Karpas-422 (cell line): ENCODE results near the gene GTF2F2. TPM values are rescaled to one million over a fixed set of nuclear protein-coding genes. Genes with fewer than 3 reads are reported as not detected.

Source experiments
- DNase-seq: peaks from one replicate; pipeline ENCODE4 v3.0.0-alpha.2; 2015
- H2AFZ ChIP-seq: fragments of 200-600 bp; sonication (generic); 2 replicates; pipeline ENCODE4 v1.6.1; 2014; ENCODE audit warnings: antibody characterized with exemption, low read length, mixed read lengths
- H3K27ac ChIP-seq: fragments of 200-600 bp; sonication (generic); 2 replicates; pipeline ENCODE4 v1.5.1; 2014; ENCODE audit warnings: mild to moderate bottlenecking, low read length, moderate library complexity
- H3K27me3 ChIP-seq: fragments of 200-600 bp; sonication (generic); 2 replicates; pipeline ENCODE4 v1.6.1; 2014; ENCODE audit warnings: low read length, mixed read lengths
- H3K36me3 ChIP-seq: fragments of 200-600 bp; sonication (generic); 2 replicates; pipeline ENCODE4 v1.6.1; 2014; ENCODE audit warnings: low read length, mixed read lengths; ENCODE audit not compliant: insufficient read depth
- H3K4me1 ChIP-seq: fragments of 200-600 bp; sonication (generic); 2 replicates; pipeline ENCODE4 v1.6.1; 2014; ENCODE audit warnings: mild to moderate bottlenecking, low read length, mixed read lengths
- H3K4me2 ChIP-seq: fragments of 200-600 bp; sonication (generic); 2 replicates; pipeline ENCODE4 v1.6.1; 2014; ENCODE audit warnings: low read length, low read depth, mild to moderate bottlenecking; ENCODE audit not compliant: poor library complexity, severe bottlenecking
- H3K4me3 ChIP-seq: fragments of 200-600 bp; sonication (generic); 2 replicates; pipeline ENCODE4 v1.5.1; 2014; ENCODE audit warnings: mild to moderate bottlenecking, antibody characterized with exemption, low read length, mixed read lengths
- H3K79me2 ChIP-seq: fragments of 200-600 bp; sonication (generic); 2 replicates; pipeline ENCODE4 v1.6.1; 2014; ENCODE audit warnings: mild to moderate bottlenecking, low read length, mixed read lengths
- H3K9ac ChIP-seq: fragments of 200-600 bp; sonication (generic); 2 replicates; pipeline ENCODE4 v1.6.0; 2014; ENCODE audit warnings: low read length
- H3K9me2 ChIP-seq: fragments of 200-600 bp; sonication (generic), shearing (Covaris generic); replicated peaks from 2 replicates; pipeline ENCODE4 v1.6.0; 2014; ENCODE audit warnings: mild to moderate bottlenecking, low read length, moderate library complexity; ENCODE audit not compliant: insufficient read depth
- H3K9me3 ChIP-seq: fragments of 300-700, 200-600 bp; sonication (generic); 2 replicates; pipeline ENCODE4 v1.6.1; 2014; ENCODE audit warnings: low read length, mixed read lengths
- H4K20me1 ChIP-seq: fragments of 200-600 bp; sonication (generic); 2 replicates; pipeline ENCODE4 v1.6.1; 2014; ENCODE audit warnings: mild to moderate bottlenecking, antibody characterized with exemption, low read length, low read depth; ENCODE audit not compliant: insufficient read depth
- total RNA-seq: library from RNA; depleted of rRNA; stranded (reverse); fragments of >200 nt; shearing (Covaris generic); gene quantifications from 2 replicates; pipeline ENCODE4 v1.2.3, GENCODE V29; 2014; ENCODE audit warnings: low replicate concordance

GTF2F2 gene
- total RNA-seq, 1 experiment from 2014 or later = 31.7 TPM

GRCh38 chr13:45310341-45311131 lies 190.2 kb downstream of the GTF2F2 start:
- Histone ChIP-seq H3K27ac (no peak overlapping the region), H3K9me2 (no peaks in the 10 kb centered on the region), H3K79me2 (no peaks in the 10 kb centered on the region), H4K20me1 (no peaks in the 10 kb centered on the region), H3K4me1 (peaks cover 2% of the 10 kb centered on the region; the same call in 1 of the 2 replicates), H2AFZ (no peak overlapping the region), H3K27me3 (no peaks in the 10 kb centered on the region), H3K36me3 (no peaks in the 10 kb centered on the region), H3K9ac (no peak overlapping the region), H3K4me2 (no peak overlapping the region), H3K4me3 (no peak overlapping the region), H3K9me3 (no peaks in the 10 kb centered on the region)
- DNase-seq = no peak

- Histone ChIP-seq H3K4me1 (no peaks in the 10 kb centered on the region), H3K4me2 (no peak overlapping the region), H4K20me1 (no peaks in the 10 kb centered on the region), H3K79me2 (no peaks in the 10 kb centered on the region), H3K36me3 (no peaks in the 10 kb centered on the region), H3K9me3 (no peaks in the 10 kb centered on the region), H3K4me3 (no peak overlapping the region), H3K27me3 (no peaks in the 10 kb centered on the region), H3K27ac (no peak overlapping the region), H2AFZ (no peak overlapping the region), H3K9ac (no peak overlapping the region), H3K9me2 (no peaks in the 10 kb centered on the region)
- DNase-seq = no peak
These were observed 194.5 kb downstream of the GTF2F2 start for GRCh38 chr13:45314822-45315221.

- H3K4me3 ChIP-seq = no peak overlapping the region
- H2AFZ ChIP-seq = no peak overlapping the region
- no peaks in the 10 kb centered on the region for H3K4me1 ChIP-seq
- H3K9me3 ChIP-seq = no peaks in the 10 kb centered on the region
- H3K9ac ChIP-seq = no peak overlapping the region
- H3K79me2 ChIP-seq = no peaks in the 10 kb centered on the region
- no peaks in the 10 kb centered on the region for H3K36me3 ChIP-seq
- H3K27ac ChIP-seq = no peak overlapping the region
- H4K20me1 ChIP-seq = no peaks in the 10 kb centered on the region
- no peaks in the 10 kb centered on the region for H3K9me2 ChIP-seq
- no peak overlapping the region for H3K4me2 ChIP-seq
- H3K27me3 ChIP-seq = no peaks in the 10 kb centered on the region
- no peak for DNase-seq
These were observed 195.3 kb downstream of the GTF2F2 start for GRCh38 chr13:45315520-45316167.

- Histone ChIP-seq H3K4me2 (no peak overlapping the region), H3K79me2 (no peaks in the 10 kb centered on the region), H3K9ac (no peak overlapping the region), H3K4me3 (no peak overlapping the region), H3K9me2 (no peaks in the 10 kb centered on the region), H3K27me3 (no peaks in the 10 kb centered on the region), H3K9me3 (no peaks in the 10 kb centered on the region), H3K4me1 (no peaks in the 10 kb centered on the region), H3K36me3 (no peaks in the 10 kb centered on the region), H2AFZ (no peak overlapping the region), H3K27ac (no peak overlapping the region), H4K20me1 (no peaks in the 10 kb centered on the region)
- DNase-seq = no peak
These were observed 196.0 kb downstream of the GTF2F2 start for GRCh38 chr13:45316338-45316737.

- Histone ChIP-seq H3K4me1 (no peaks in the 10 kb centered on the region), H3K9me3 (no peaks in the 10 kb centered on the region), H3K79me2 (no peaks in the 10 kb centered on the region), H3K27me3 (no peaks in the 10 kb centered on the region), H3K27ac (no peak overlapping the region), H3K4me2 (no peak overlapping the region), H3K4me3 (no peak overlapping the region), H3K9me2 (no peaks in the 10 kb centered on the region), H3K36me3 (no peaks in the 10 kb centered on the region), H4K20me1 (no peaks in the 10 kb centered on the region), H2AFZ (no peak overlapping the region), H3K9ac (no peak overlapping the region)
- DNase-seq = no peak
These were observed 196.7 kb downstream of the GTF2F2 start for GRCh38 chr13:45316996-45317395.

GRCh38 chr13:45320876-45321629 lies 200.7 kb downstream of the GTF2F2 start:
- no peak overlapping the region for H2AFZ ChIP-seq
- H3K79me2 ChIP-seq = no peaks in the 10 kb centered on the region
- H3K4me2 ChIP-seq = no peak overlapping the region
- no peaks in the 10 kb centered on the region for H3K27me3 ChIP-seq
- no peaks in the 10 kb centered on the region for H3K4me1 ChIP-seq
- no peaks in the 10 kb centered on the region for H3K9me2 ChIP-seq
- H3K27ac ChIP-seq = no peak overlapping the region
- no peak overlapping the region for H3K9ac ChIP-seq
- H3K9me3 ChIP-seq = no peaks in the 10 kb centered on the region
- no peak overlapping the region for H3K4me3 ChIP-seq
- no peaks in the 10 kb centered on the region for H3K36me3 ChIP-seq
- no peak for DNase-seq
- H4K20me1 ChIP-seq = no peaks in the 10 kb centered on the region

- Histone ChIP-seq H3K9me2 (no peaks in the 10 kb centered on the region), H3K4me3 (no peak overlapping the region), H3K9ac (no peak overlapping the region), H3K27ac (no peak overlapping the region), H3K9me3 (no peaks in the 10 kb centered on the region), H4K20me1 (no peaks in the 10 kb centered on the region), H3K79me2 (no peaks in the 10 kb centered on the region), H3K4me2 (no peak overlapping the region), H3K36me3 (no peaks in the 10 kb centered on the region), H2AFZ (no peak overlapping the region), H3K4me1 (no peaks in the 10 kb centered on the region), H3K27me3 (no peaks in the 10 kb centered on the region)
- no peak for DNase-seq
These were observed 205.5 kb downstream of the GTF2F2 start for GRCh38 chr13:45325806-45326205.

GRCh38 chr13:45327253-45327955 lies 207.1 kb downstream of the GTF2F2 start:
- Histone ChIP-seq H3K9me3 (no peaks in the 10 kb centered on the region), H3K27me3 (no peaks in the 10 kb centered on the region), H2AFZ (no peak overlapping the region), H3K9ac (no peak overlapping the region), H3K4me3 (no peak overlapping the region), H3K9me2 (no peaks in the 10 kb centered on the region), H3K79me2 (no peaks in the 10 kb centered on the region), H3K4me1 (peaks cover 6% of the 10 kb centered on the region), H3K27ac (no peak overlapping the region), H4K20me1 (no peaks in the 10 kb centered on the region), H3K4me2 (no peak overlapping the region), H3K36me3 (no peaks in the 10 kb centered on the region)
- peak; percentile 51 for DNase-seq
